ENCODE results near the gene TSPAN18. TPM values are rescaled to one million over a fixed set of nuclear protein-coding genes. Genes with fewer than 3 reads are reported as not detected.

TSPAN18 gene
- total and polyA plus RNA-seq, 2 of the 4 experiments (the other 2 are of a cell fraction), result 0.36 to 1.1 TPM

DNA sequence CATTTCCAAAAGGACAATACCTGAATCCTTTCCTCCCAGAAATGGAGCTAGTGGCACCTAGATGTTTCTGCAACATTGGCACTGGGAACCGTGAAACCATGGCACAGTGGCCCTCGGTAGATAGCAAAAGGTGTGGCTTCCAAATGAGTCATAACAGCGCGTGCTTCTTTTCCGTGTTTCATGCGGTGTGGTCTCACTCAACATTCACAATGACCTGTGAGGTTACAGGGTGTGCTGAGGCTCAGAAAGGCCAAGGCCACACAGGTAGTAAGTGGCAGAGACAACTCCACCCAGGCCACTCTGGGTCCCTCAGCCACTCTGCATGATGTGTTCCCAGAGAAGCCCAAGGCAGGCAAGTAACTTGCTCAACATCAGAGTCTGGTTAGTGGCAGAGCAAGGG is 156.5 kb downstream of the TSPAN18 start:
- 86% methylated on average over 2 of the region's 6 CpGs; no CpG with 5 or more reads in 1 of the 2 experiments for WGBS, 2 experiments (ENCODE audit: extremely low coverage in 2 of 2, insufficient read length in 1 of 2)
- CTCF ChIA-PET, result no interaction called here
- H4K8ac ChIP-seq (ENCODE audit: low read depth in 2 of 2, low read length in 2 of 2), result no peak overlapping the region
- no peak overlapping the region for H2BK5ac ChIP-seq (ENCODE audit: low read depth, low read length, poor library complexity, severe bottlenecking)
- no TSS peak for BruUV-seq (replicated peaks)
- no peaks in the 10 kb centered on the region for H3K9me3 ChIP-seq (ENCODE audit: control insufficient read depth, insufficient read depth, low read length)
- dilution Hi-C loops (cut with HindIII; ENCODE audit: low sequenced_read_pairs, unreplicated experiment) (loop anchor here (25.0 kb wide), 1 partner anchor 121 kb away; no protein-coding TSS in a partner anchor), intact Hi-C loops (cut with micrococcal nuclease) (no loop called here), in situ Hi-C loops (cut with MboI; ENCODE audit: low sequenced_read_pairs) (no loop called here)
- no peak overlapping the region for H3K56ac ChIP-seq (ENCODE audit: extremely low read depth, insufficient read depth, low read length)
- H3K4me2 ChIP-seq (ENCODE audit: low read depth, low read length), result no peak overlapping the region
- H3K79me1 ChIP-seq (ENCODE audit: low read depth in 1 of 2, low read length in 2 of 2), result no peaks in the 10 kb centered on the region
- ATAC-seq (ENCODE audit: low read depth) (no peak), DNase-seq (no peak)
- H3K9me1 ChIP-seq (ENCODE audit: insufficient read depth, low read length), result no peaks in the 10 kb centered on the region
- H2BK15ac ChIP-seq (ENCODE audit: low read depth, low read length), result no peak overlapping the region
- TF ChIP-seq RAD21 (IDR thresholded peaks at IDR 0.05; ENCODE audit: low read length) (no peak), MAZ (IDR thresholded peaks at IDR 0.05; ENCODE audit: borderline replicate concordance, low read depth, low read length) (no peak), MXI1 (IDR thresholded peaks at IDR 0.05; ENCODE audit: borderline replicate concordance, low read depth, low read length) (no peak), RCOR1 (IDR thresholded peaks at IDR 0.05; ENCODE audit: insufficient replicate concordance, low read length) (no peak), MAFK (IDR thresholded peaks at IDR 0.05; ENCODE audit: low read depth, low read length) (no peak), BHLHE40 (IDR thresholded peaks at IDR 0.05; ENCODE audit: low read depth, low read length) (no peak)
- H2AFZ ChIP-seq (replicated peaks; ENCODE audit: low read length, poor library complexity), result no peak overlapping the region
- no peak overlapping the region for H3K18ac ChIP-seq (ENCODE audit: low read depth, low read length)
- H3K23ac ChIP-seq (ENCODE audit: low read depth, low read length), result no peak overlapping the region
- H3K4ac ChIP-seq (ENCODE audit: low read depth, low read length), result no peak overlapping the region
- no peak overlapping the region for H3K27ac ChIP-seq (ENCODE audit: insufficient read depth, low read length)
- no peaks in the 10 kb centered on the region for H4K20me1 ChIP-seq (ENCODE audit: insufficient read depth, low read length)
- no peak overlapping the region for H2AK9ac ChIP-seq (replicated peaks; ENCODE audit: low read depth, low read length, poor library complexity)
- H3K36me3 ChIP-seq (ENCODE audit: control insufficient read depth, insufficient read depth, low read length), result no peaks in the 10 kb centered on the region
- H2BK20ac ChIP-seq (ENCODE audit: low read depth, low read length), result no peak overlapping the region
- peaks cover 37% of the 10 kb centered on the region for H3K27me3 ChIP-seq (ENCODE audit: control insufficient read depth, insufficient read depth, low read length)
- H3K9ac ChIP-seq (ENCODE audit: low read depth, low read length), result no peak overlapping the region
- no peak overlapping the region for H3K4me3 ChIP-seq (ENCODE audit: insufficient read depth, low read depth, low read length)
- H3K4me1 ChIP-seq (ENCODE audit: control insufficient read depth, insufficient read depth, low read length), result peaks cover 11% of the 10 kb centered on the region
- H4K5ac ChIP-seq (ENCODE audit: low read depth, low read length), result no peak overlapping the region
- H2BK120ac ChIP-seq (ENCODE audit: low read depth, low read length), result no peak overlapping the region
- no peak overlapping the region for H3K14ac ChIP-seq (replicated peaks; ENCODE audit: low read depth, low read length)
- H2AK5ac ChIP-seq (ENCODE audit: low read depth, low read length), result no peak overlapping the region
- no peak overlapping the region for H4K91ac ChIP-seq (ENCODE audit: insufficient read depth, low read depth, low read length)
- POLR2A ChIA-PET (ENCODE audit: unreplicated experiment), result no interaction called here

Measured in IMR-90 (cell line).